Uterus (tissue), 2 donors: ENCODE results near the gene ARL8A.

Experiments used
- CTCF ChIP-seq, 4 experiments: fragments of 200-600 bp in 2 of 4; fragments of 450-650 bp in 2 of 4; sonication (generic) in 2 of 4; IDR thresholded peaks; one replicate each; pipeline ENCODE4 v1.5.1; 2016 to 2019; ENCODE audit warnings: antibody characterized with exemption in 4 of 4, mild to moderate bottlenecking in 2 of 4, moderate library complexity in 1 of 4
- POLR2A ChIP-seq, 2 donors: fragments of 450-650 bp; IDR thresholded peaks; one replicate each; pipeline ENCODE4 v1.6.1; 2016; ENCODE audit warnings: antibody characterized with exemption in 2 of 2, mild to moderate bottlenecking in 1 of 2, moderate library complexity in 1 of 2

- TF ChIP-seq POLR2A (IDR thresholded peaks at IDR 0.05) (no peak), CTCF (IDR thresholded peaks at IDR 0.05) (no peak)
Measured at GRCh38 chr1:202159534-202160371, 15.2 kb upstream of the ARL8A start.
